ENCODE results near the gene TMEM151B. TPM values are rescaled to one million over a fixed set of nuclear protein-coding genes. Genes with fewer than 3 reads are reported as not detected.

TMEM151B gene
- total RNA-seq, 1 donor from 2014 or later, result 53.5 TPM

GRCh38 chr6:44232676-44233566, 37.3 kb upstream of the TMEM151B start:
- no peak for DNase-seq

GRCh38 chr6:44233567-44234100, 36.6 kb upstream of the TMEM151B start:
- no peak for DNase-seq

GRCh38 chr6:44234101-44235025, 35.9 kb upstream of the TMEM151B start:
- peak; percentile 64 for DNase-seq

GRCh38 chr6:44235269-44235668, 35.0 kb upstream of the TMEM151B start:
- no peak for DNase-seq

DNA sequence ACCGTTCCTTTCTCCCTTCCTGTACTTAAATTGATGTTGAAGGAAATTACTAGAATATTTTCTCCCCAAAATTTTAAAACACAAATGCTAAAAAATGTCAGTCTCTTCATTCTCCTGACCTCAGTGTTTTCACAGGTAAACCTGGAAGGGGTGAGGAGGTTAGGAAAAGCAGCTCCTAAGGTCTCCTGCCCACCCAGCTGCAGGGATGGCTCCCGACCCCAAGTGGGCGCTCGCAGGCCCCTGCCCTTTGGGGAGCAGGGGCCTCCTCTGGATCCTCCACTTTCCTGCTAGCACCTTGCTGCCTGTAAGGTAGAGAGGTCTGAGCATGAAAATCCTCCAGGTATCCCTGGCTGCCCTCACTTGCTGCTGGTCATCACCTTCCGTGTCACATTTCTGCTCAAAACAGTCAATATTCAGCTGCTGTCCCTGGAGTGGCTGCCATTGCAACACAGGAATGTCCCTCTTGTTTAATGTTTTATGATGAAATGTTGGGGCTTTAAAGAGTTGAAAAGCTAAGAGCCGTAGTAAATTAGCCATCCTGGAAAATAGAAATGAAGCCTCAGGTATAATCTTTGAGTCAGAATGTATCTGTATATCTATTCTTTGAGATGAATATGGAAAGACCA, 34.2 kb upstream of the TMEM151B start:
- no peak for DNase-seq

GRCh38 chr6:44237021-44237812, 33.0 kb upstream of the TMEM151B start:
- peak; percentile 86 for DNase-seq

DNA sequence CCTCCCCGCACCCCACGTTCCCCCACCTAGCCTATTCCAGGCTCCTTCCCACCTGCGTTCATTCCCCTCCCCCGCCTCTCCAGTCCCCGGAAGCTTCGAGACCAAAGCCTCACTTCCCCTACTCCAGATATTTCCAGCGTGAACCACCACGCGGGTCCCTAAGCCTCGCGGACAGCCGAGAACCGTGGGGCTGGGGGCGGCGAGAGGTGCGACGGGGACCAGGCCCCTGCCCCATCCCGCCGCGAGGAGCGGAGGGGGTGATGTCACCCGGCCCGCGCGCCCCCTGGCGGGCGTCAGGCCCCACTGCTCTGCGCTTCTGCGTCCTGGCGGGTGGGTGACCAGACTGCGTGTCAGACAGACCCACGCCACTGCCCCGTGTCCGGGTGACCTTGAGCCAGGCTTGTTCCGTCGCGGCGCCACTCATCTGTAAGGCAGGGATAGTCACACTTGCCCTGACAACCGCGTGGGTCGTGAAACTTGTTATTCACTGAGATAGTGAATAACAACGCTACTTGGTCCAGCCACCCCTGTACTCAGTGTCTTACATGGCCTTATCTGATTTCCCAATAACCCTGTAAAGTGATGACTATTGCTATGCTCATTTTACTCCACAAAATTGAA, 32.3 kb upstream of the TMEM151B start:
- DNase-seq, result peak; percentile 79

DNA sequence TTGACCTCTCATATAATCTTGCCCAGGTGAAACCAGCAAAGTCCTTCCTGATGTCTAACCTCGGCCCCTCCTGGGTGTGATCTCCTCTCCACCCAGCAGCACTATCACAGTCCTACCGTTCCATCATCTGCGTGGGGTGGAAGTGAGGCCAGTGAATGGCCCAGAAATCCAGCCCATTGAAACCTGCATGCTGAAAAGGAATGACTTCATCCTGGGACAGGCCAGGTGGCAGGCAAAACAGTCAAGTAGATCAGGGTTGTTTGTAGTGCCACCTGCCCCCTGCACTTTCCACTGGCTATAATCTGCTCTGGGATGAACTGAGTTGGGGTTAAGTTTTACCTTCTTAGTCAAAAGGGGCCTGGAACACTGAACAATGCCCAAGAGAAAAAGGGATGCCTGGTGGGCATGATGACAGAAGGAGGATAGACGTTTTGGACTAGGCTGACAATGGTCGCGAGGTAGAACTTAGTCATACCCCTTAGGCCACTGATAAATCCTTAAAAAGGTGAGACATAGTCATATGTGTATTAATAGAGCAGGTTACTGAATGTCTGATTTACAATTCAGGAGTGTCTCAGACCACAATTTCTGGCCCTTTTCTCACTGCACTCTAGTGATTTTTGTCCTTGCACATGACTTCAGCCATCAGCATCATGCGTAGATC, 31.4 kb upstream of the TMEM151B start:
- DNase-seq, result no peak

GRCh38 chr6:44243345-44243744, 26.9 kb upstream of the TMEM151B start:
- DNase-seq, result no peak

DNA sequence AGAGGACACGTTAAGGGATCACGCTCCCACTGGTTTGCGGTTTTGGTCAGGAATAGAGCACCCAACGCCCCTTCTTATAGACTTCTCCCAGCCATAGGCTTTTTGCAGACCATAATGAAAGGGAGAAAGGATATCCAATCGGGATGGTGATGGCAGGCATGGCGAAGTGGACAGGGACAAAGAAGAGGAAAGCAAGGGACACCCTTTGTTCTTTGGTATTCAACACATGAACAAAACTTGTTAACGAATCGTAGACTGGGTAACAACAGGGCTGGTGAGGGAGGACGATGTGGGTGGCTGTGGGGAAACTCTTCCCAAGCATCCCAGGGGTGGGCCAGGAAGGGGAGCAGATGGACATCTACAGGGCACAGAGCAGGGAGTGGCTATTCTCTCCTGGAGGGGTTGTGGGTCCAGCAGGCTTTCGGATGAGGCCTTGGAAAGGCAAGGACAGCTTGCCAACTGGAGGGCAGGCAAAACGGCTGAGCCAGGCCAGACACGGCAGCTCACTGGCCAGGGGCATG, 24.8 kb upstream of the TMEM151B start:
- no peak for DNase-seq

- peak; percentile 80 for DNase-seq
Measured at GRCh38 chr6:44245912-44246662, 24.2 kb upstream of the TMEM151B start.

DNA sequence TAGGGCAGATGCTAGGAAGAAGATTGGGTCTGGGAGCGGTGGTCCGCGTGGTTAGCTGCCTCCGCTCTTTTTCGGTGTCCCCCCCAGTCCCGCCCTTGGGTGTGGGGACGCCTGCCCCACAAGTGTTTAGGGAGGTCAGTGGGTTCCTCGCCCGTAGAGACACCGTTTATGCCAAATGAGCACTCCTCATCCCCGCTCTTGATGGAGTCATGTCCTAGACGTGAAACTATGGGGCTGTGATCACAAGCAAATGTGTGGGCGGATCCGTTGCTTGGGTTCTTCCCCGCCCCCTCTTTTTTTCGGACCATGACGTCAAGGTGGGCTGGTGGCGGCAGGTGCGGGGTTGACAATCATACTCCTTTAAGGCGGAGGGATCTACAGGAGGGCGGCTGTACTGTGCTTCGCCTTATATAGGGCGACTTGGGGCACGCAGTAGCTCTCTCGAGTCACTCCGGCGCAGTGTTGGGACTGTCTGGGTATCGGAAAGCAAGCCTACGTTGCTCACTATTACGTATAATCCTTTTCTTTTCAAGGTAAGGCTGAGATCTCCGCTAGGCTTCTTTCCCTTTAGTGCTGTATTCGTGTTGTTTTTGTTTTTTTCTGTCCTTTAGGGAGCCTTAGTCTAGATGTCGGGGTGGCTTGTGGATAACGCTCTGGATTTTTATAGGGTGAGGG, 23.4 kb upstream of the TMEM151B start, which contains the start of gene HSP90AB1:
TSS of gene HSP90AB1 (plus strand) at position 439 of the 675 bp plus-strand sequence. CDS start 1,529 bp downstream, outside the sequence.
- DNase-seq, result peak; percentile 89

- DNase-seq, result peak; percentile 83
Measured at GRCh38 chr6:44247338-44248302, 22.6 kb upstream of the TMEM151B start.

- no peak for DNase-seq
Measured at GRCh38 chr6:44248579-44248978, 21.7 kb upstream of the TMEM151B start.

DNA sequence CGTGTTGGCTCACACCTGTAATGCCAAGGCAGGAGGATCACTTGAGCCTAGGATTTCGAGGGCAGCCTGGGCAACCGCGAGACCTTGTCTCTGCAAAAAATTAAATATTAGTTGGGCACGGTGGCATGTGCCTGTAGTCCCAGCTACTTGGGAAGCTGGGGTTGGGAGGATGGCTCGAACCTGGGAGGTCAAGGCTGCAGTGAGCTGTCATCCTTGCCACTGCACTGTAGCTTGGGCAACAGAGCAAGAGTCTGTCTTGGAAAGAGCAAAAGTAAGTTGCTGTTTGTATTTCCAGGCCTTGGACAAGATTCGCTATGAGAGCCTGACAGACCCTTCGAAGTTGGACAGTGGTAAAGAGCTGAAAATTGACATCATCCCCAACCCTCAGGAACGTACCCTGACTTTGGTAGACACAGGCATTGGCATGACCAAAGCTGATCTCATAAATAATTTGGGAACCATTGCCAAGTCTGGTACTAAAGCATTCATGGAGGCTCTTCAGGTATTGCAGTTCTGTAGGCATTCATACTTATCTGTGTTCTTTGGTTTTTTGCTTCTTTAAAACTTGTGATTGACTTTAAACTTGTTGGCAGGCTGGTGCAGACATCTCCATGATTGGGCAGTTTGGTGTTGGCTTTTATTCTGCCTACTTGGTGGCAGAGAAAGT, 21.0 kb upstream of the TMEM151B start:
- DNase-seq, result no peak

DNA sequence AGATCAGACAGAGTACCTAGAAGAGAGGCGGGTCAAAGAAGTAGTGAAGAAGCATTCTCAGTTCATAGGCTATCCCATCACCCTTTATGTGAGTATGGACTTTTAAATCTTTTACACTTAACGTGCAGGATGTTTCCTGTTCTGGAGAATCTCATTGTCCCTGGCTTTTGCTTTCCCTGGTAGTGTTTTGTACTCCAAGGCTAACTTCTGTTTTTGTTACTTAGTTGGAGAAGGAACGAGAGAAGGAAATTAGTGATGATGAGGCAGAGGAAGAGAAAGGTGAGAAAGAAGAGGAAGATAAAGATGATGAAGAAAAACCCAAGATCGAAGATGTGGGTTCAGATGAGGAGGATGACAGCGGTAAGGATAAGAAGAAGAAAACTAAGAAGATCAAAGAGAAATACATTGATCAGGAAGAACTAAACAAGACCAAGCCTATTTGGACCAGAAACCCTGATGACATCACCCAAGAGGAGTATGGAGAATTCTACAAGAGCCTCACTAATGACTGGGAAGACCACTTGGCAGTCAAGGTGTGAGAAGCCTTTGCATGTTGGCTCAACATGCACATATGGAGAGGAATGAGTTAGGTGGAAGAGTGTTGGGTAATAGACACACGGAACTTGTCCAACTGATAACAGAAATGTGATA, 20.1 kb upstream of the TMEM151B start:
- DNase-seq, result no peak

Measured in occipital lobe (tissue), 2 donors.